ENCODE data around the gene RAPGEF4.

DNA sequence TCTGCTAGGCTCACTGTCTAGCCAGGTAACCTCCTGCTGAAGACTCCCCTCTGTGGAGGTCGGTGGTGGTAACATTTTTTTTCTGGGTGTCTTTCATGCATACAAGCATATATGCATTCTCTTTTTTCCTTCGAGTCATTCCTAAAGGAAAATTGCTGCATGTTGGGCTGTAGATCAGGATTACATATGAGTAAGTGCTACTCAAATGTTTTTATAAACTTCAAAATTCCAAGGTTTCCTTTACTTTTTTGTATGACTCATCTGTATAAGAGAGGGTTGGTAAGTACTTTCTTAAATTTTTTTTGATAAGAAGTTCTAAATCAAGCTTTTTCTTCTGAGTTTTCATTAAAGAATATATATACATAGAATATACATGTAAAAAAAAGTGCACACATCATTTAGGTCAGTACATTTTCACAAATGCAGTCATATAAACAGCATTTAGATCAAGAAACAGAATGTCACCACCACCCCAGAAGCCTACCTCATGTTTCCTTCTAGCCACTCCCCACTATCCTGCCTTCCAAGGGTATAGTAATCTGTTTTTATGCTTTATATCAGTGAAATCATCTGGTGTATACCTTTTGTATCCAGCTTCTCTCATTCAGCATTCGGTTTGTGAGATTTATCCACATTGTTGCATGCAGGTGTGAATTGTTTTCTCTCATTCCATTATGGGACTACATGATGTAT lies 212.0 kb downstream of the RAPGEF4 start:
- TF ChIP-seq, protein P1, sequence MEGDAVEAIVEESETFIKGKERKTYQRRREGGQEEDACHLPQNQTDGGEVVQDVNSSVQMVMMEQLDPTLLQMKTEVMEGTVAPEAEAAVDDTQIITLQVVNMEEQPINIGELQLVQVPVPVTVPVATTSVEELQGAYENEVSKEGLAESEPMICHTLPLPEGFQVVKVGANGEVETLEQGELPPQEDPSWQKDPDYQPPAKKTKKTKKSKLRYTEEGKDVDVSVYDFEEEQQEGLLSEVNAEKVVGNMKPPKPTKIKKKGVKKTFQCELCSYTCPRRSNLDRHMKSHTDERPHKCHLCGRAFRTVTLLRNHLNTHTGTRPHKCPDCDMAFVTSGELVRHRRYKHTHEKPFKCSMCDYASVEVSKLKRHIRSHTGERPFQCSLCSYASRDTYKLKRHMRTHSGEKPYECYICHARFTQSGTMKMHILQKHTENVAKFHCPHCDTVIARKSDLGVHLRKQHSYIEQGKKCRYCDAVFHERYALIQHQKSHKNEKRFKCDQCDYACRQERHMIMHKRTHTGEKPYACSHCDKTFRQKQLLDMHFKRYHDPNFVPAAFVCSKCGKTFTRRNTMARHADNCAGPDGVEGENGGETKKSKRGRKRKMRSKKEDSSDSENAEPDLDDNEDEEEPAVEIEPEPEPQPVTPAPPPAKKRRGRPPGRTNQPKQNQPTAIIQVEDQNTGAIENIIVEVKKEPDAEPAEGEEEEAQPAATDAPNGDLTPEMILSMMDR (IDR thresholded peaks at IDR 0.05), result no peak
- no peak for TF ChIP-seq POLR2AphosphoS5 (IDR thresholded peaks at IDR 0.05)
